ENCODE measurements around the gene IL21.
"Not testable (repeated sequence)": the region's sequence is repeated elsewhere in the genome, so short reads cannot be mapped to it uniquely, and the experiment has no call there.

IL21 gene

GRCh38 chr4:122576261-122577188 is 44.3 kb downstream of the IL21 start:
- H2AFZ ChIP-seq (ENCODE audit: low read length): no peak overlapping the region

GRCh38 chr4:122574347-122574746 is 46.5 kb downstream of the IL21 start:
- not testable (repeated sequence) for H3K9ac ChIP-seq (ENCODE audit: low read length); H3K4me2 ChIP-seq (ENCODE audit: low read depth, low read length); DNase-seq; H3K36me3 ChIP-seq (replicated peaks; ENCODE audit: insufficient read depth, low read length); H2AFZ ChIP-seq (ENCODE audit: low read length); H4K20me1 ChIP-seq (ENCODE audit: insufficient read depth, low read length); H3K79me2 ChIP-seq (ENCODE audit: low read length); H3K9me3 ChIP-seq (replicated peaks; ENCODE audit: insufficient read depth, low read length); H3K4me3 ChIP-seq (ENCODE audit: low read length); H3K9me2 ChIP-seq (replicated peaks; ENCODE audit: insufficient read depth, low read length); H3K27ac ChIP-seq (ENCODE audit: low read length); H3K27me3 ChIP-seq (replicated peaks; ENCODE audit: insufficient read depth, low read length)
- Histone ChIP-seq H3K4me1 (ENCODE audit: low read length) (peaks cover 12% of the 10 kb centered on the region), H3F3A (ENCODE audit: insufficient read depth, low read length) (peaks cover 14% of the 10 kb centered on the region)

More at GRCh38 chr4:122576261-122577188, 44.3 kb downstream of the IL21 start:
- Histone ChIP-seq H3K36me3 (replicated peaks; ENCODE audit: insufficient read depth, low read length) (no peaks in the 10 kb centered on the region), H3K4me2 (ENCODE audit: low read depth, low read length) (no peak overlapping the region), H3F3A (ENCODE audit: insufficient read depth, low read length) (peaks cover 14% of the 10 kb centered on the region), H3K4me3 (ENCODE audit: low read length) (no peak overlapping the region), H3K27ac (ENCODE audit: low read length) (no peak overlapping the region), H3K9me2 (replicated peaks; ENCODE audit: insufficient read depth, low read length) (no peaks in the 10 kb centered on the region), H3K27me3 (replicated peaks; ENCODE audit: insufficient read depth, low read length) (no peaks in the 10 kb centered on the region), H3K4me1 (ENCODE audit: low read length) (peaks cover 14% of the 10 kb centered on the region), H3K79me2 (ENCODE audit: low read length) (no peaks in the 10 kb centered on the region), H3K9ac (ENCODE audit: low read length) (no peak overlapping the region), H4K20me1 (ENCODE audit: insufficient read depth, low read length) (no peaks in the 10 kb centered on the region), H3K9me3 (replicated peaks; ENCODE audit: insufficient read depth, low read length) (no peaks in the 10 kb centered on the region)
- TF ChIP-seq CTCF (IDR thresholded peaks at IDR 0.05; ENCODE audit: low read length) (peak; percentile 74), EZH2phosphoT487 (IDR thresholded peaks at IDR 0.05; ENCODE audit: low read length) (no peak), EZH2 (optimal IDR thresholded peaks at IDR 0.05; ENCODE audit: low read depth, low read length) (no peak)
- DNase-seq: peak; percentile 65

GRCh38 chr4:122562449-122562848 is 58.4 kb downstream of the IL21 start:
- H3K4me3 ChIP-seq (ENCODE audit: low read length): no peak overlapping the region
- H3K36me3 ChIP-seq (replicated peaks; ENCODE audit: insufficient read depth, low read length): no peaks in the 10 kb centered on the region
- no peaks in the 10 kb centered on the region for H3K9me2 ChIP-seq (replicated peaks; ENCODE audit: insufficient read depth, low read length)
- H3K79me2 ChIP-seq (ENCODE audit: low read length): no peaks in the 10 kb centered on the region
- no peaks in the 10 kb centered on the region for H3F3A ChIP-seq (ENCODE audit: insufficient read depth, low read length)
- no peaks in the 10 kb centered on the region for H3K9me3 ChIP-seq (replicated peaks; ENCODE audit: insufficient read depth, low read length)
- H3K9ac ChIP-seq (ENCODE audit: low read length): no peak overlapping the region
- no peak overlapping the region for H3K27ac ChIP-seq (ENCODE audit: low read length)
- no peaks in the 10 kb centered on the region for H4K20me1 ChIP-seq (ENCODE audit: insufficient read depth, low read length)
- H3K27me3 ChIP-seq (replicated peaks; ENCODE audit: insufficient read depth, low read length): no peaks in the 10 kb centered on the region
- TF ChIP-seq CTCF (IDR thresholded peaks at IDR 0.05; ENCODE audit: low read length) (no peak), EZH2 (optimal IDR thresholded peaks at IDR 0.05; ENCODE audit: low read depth, low read length) (no peak), EZH2phosphoT487 (IDR thresholded peaks at IDR 0.05; ENCODE audit: low read length) (no peak)
- no peak overlapping the region for H3K4me2 ChIP-seq (ENCODE audit: low read depth, low read length)
- H2AFZ ChIP-seq (ENCODE audit: low read length): no peak overlapping the region
- no peaks in the 10 kb centered on the region for H3K4me1 ChIP-seq (ENCODE audit: low read length)
- DNase-seq: no peak
